ENCODE measurements around the gene ITSN2.

GRCh38 chr2:24359129-24360049, 947 bp downstream of the ITSN2 start:
- TF ChIP-seq POLR2A (IDR thresholded peaks at IDR 0.05; ENCODE audit: extremely low read depth, insufficient read length), result no peak
- TF ChIP-seq, protein P1, sequence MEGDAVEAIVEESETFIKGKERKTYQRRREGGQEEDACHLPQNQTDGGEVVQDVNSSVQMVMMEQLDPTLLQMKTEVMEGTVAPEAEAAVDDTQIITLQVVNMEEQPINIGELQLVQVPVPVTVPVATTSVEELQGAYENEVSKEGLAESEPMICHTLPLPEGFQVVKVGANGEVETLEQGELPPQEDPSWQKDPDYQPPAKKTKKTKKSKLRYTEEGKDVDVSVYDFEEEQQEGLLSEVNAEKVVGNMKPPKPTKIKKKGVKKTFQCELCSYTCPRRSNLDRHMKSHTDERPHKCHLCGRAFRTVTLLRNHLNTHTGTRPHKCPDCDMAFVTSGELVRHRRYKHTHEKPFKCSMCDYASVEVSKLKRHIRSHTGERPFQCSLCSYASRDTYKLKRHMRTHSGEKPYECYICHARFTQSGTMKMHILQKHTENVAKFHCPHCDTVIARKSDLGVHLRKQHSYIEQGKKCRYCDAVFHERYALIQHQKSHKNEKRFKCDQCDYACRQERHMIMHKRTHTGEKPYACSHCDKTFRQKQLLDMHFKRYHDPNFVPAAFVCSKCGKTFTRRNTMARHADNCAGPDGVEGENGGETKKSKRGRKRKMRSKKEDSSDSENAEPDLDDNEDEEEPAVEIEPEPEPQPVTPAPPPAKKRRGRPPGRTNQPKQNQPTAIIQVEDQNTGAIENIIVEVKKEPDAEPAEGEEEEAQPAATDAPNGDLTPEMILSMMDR (IDR thresholded peaks at IDR 0.05; ENCODE audit: low read depth, low read length), result no peak

Data from NB4 (cell line).